ENCODE measurements around the gene NPIPB9. TPM values are rescaled to one million over a fixed set of nuclear protein-coding genes. Genes with fewer than 3 reads are reported as not detected.

NPIPB9 gene
- 1.5 to 2.7 TPM (median 1.7 TPM) in 5 replicates for total RNA-seq (2022; extraction: Qiagen RNA extraction; ENCODE audit: low read depth)

DNA sequence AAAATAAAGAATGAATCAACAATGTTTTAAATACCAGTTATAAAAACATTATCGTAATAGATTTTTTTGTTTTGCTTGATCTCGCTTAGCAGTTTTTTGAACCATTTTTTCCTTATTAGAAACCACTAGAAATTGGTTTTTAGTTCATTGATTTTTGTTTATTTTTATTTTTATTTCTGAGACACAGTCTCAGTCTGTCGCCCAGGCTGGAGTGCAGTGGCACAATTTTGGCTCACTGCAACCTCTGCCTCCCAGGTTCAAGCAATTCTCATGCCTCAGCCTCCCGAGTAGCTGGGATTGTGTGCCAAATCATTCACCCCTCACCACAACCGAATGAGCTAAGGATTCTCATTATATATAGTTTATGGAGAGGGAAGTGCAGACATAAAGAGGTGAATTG lies at the start of gene NPIPB9:
Gene NPIPB9 (plus strand): TSS at position 301 of the 400 bp plus-strand sequence.

DNA sequence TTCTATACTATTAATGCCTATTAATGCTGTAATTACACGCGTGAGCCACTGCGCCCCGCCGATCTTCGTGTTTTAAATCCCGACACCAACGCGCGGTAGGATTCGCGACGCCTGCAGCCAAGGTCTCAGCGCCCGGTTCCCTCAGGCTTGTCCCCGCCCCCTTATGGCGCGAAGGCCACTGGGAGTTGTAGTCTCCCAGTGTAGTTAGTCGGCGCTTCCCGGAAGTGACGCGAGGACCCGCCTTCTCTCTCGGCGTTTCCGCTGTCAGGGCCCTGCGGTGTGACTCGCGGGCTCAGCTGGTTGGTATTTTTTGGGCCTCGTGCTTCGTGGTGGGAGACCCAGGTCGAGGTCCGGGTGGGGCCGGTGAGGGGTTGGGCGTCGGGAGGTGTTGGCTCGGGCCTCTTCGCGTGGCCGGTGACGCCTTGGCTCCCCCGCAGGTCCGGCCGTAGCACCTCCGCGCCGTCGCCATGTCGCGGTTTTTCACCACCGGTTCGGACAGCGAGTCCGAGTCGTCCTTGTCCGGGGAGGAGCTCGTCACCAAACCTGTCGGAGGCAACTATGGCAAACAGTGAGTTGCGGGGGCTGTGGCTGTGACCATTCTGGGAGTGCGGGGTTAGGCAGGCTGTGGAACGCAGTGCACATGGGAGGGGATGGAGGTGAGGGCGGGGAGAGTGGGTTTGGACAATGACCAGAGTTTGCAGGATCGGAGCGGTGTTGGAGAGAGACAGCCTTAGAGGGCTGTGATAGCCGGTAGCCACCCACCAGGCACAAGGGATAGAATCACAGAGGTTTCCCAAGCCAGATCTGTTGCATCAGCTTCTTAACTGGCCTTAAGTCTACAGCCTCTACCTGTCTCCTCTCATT lies 40.1 kb upstream of the NPIPB9 start, which contains the start of gene EIF3C:
Gene EIF3C (plus strand): TSS at position 245 of the 864 bp plus-strand sequence. CDS start 223 bp downstream, at position 468.

Other genes with a start within 250 kb of the NPIPB9 start
- not detected in 5 replicates for gene IL27, start 245.0 kb upstream of the NPIPB9 start, total RNA-seq (2022; extraction: Qiagen RNA extraction; ENCODE audit: low read depth)
- 10.7 to 28.8 TPM (median 16.5 TPM) in 5 replicates for gene NUPR1, start 212.8 kb upstream of the NPIPB9 start, total RNA-seq (2022; extraction: Qiagen RNA extraction; ENCODE audit: low read depth)
- 20.7 to 26.1 TPM (median 21.3 TPM) in 5 replicates for gene SGF29, start 197.9 kb upstream of the NPIPB9 start, total RNA-seq (2022; extraction: Qiagen RNA extraction; ENCODE audit: low read depth)
- 0.08 TPM in 1 of 5 replicates, not detected in the others for gene SULT1A2, start 154.7 kb upstream of the NPIPB9 start, total RNA-seq (2022; extraction: Qiagen RNA extraction; ENCODE audit: low read depth)
- gene SULT1A1, start 141.7 kb upstream of the NPIPB9 start, total RNA-seq (2022; extraction: Qiagen RNA extraction; ENCODE audit: low read depth), result 4.2 to 6.7 TPM (median 5.5 TPM) in 5 replicates
- not detected in 5 replicates for gene NPIPB8, start 113.7 kb upstream of the NPIPB9 start, total RNA-seq (2022; extraction: Qiagen RNA extraction; ENCODE audit: low read depth)
- gene EIF3C, start 40.3 kb upstream of the NPIPB9 start, total RNA-seq (2022; extraction: Qiagen RNA extraction; ENCODE audit: low read depth), result 194 to 402 TPM (median 337 TPM) in 5 replicates
- gene ATXN2L, start 71.2 kb downstream of the NPIPB9 start, total RNA-seq (2022; extraction: Qiagen RNA extraction; ENCODE audit: low read depth), result 89.8 to 145 TPM (median 131 TPM) in 5 replicates
- gene TUFM, start 94.6 kb downstream of the NPIPB9 start, total RNA-seq (2022; extraction: Qiagen RNA extraction; ENCODE audit: low read depth), result 211 to 324 TPM (median 285 TPM) in 5 replicates
- gene SH2B1, start 112.1 kb downstream of the NPIPB9 start, total RNA-seq (2022; extraction: Qiagen RNA extraction; ENCODE audit: low read depth), result 21.2 to 31.9 TPM (median 31.0 TPM) in 5 replicates
- 1.6 to 4.1 TPM (median 2.7 TPM) in 5 replicates for gene ATP2A1, start 126.7 kb downstream of the NPIPB9 start, total RNA-seq (2022; extraction: Qiagen RNA extraction; ENCODE audit: low read depth)
- 9.1 to 11.4 TPM (median 9.4 TPM) in 5 replicates for gene RABEP2, start 173.5 kb downstream of the NPIPB9 start, total RNA-seq (2022; extraction: Qiagen RNA extraction; ENCODE audit: low read depth)
- gene CD19, start 180.2 kb downstream of the NPIPB9 start, total RNA-seq (2022; extraction: Qiagen RNA extraction; ENCODE audit: low read depth), result not detected in 5 replicates
- gene NFATC2IP, start 199.2 kb downstream of the NPIPB9 start, total RNA-seq (2022; extraction: Qiagen RNA extraction; ENCODE audit: low read depth), result 19.5 to 31.7 TPM (median 29.4 TPM) in 5 replicates
- gene SPNS1, start 223.0 kb downstream of the NPIPB9 start, total RNA-seq (2022; extraction: Qiagen RNA extraction; ENCODE audit: low read depth), result 50.1 to 80.1 TPM (median 72.4 TPM) in 5 replicates
- 2.2 to 5.3 TPM (median 4.3 TPM) in 5 replicates for gene LAT, start 233.3 kb downstream of the NPIPB9 start, total RNA-seq (2022; extraction: Qiagen RNA extraction; ENCODE audit: low read depth)

All from A549 treated with RU486 at 1 μM for 4 hours (cell line).